Esophagus mucosa (tissue), 1 donor: ENCODE measurements around the gene GRK5. TPM values are rescaled to one million over a fixed set of nuclear protein-coding genes. Genes with fewer than 3 reads are reported as not detected.

ENCODE experiments used
- ATAC-seq: fragments of 200-7000 bp; cut with Tn5 transposase; one replicate; pipeline ENCODE4 v1.9.1; 2020
- total RNA-seq: library from RNA; stranded (reverse); gene quantifications from one replicate; pipeline ENCODE4 v1.2.4, GENCODE V29; 2023
- donor health status: DM: yes; HTN: yes; CAD: no.

Gene GRK5
- total RNA-seq, 1 donor from 2014 or later = 3.7 TPM

DNA sequence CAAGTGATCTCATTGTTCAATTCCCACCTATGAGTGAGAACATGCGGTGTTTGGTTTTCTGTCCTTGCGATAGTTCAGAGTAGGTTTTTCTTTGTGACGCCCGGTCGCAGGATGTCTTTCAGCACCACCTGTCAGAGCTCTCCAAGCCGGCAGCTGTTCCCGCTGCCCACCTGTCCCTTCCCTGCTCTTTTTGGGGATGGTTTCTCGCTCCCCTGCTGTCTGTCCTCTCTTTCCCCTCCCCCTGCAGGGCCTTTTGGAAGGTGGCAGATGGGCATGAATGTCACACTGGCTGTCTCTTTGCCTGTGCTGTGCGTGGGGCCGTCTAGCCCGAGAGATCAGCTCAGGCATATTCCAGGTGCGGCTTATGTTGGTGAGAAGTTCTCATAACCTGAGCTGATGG, 137.0 kb downstream of the GRK5 start:
- ATAC-seq = no peak

DNA sequence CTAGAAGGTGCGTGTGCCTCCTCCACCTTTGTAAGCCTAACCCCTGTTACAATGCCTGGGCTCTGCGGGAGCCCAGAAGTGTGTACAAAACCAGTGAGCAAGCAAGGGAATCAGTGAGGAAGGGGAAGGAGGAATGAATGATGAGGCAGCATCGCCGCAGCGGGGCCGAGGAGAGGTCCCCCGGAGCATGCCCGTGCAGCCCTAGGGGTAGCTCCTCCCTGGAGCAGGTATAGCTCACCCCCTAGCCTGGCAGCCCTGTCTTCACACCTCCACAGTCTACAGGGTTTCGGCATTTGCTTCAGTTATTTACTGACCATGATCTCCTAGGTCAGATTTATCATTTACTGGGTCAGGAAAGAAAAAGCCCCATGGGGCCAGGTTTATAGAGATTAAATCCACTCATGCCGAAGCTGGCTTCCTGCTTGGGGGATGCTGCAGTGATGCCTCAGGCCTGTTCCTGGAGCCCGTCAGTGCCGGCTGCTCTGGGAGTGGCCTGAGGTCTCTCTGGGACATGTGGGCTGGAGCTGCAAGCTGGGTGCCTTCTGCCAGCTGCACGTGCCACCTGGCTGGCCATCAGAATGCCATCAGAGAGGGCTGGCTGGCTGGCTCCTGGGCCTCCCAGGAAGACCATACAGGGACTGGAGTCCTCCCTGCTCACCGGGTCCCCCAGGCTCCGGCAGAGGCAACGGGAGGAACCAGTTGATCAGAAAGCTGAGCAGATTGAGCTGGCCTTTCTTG, 138.9 kb downstream of the GRK5 start:
- no peak for ATAC-seq

DNA sequence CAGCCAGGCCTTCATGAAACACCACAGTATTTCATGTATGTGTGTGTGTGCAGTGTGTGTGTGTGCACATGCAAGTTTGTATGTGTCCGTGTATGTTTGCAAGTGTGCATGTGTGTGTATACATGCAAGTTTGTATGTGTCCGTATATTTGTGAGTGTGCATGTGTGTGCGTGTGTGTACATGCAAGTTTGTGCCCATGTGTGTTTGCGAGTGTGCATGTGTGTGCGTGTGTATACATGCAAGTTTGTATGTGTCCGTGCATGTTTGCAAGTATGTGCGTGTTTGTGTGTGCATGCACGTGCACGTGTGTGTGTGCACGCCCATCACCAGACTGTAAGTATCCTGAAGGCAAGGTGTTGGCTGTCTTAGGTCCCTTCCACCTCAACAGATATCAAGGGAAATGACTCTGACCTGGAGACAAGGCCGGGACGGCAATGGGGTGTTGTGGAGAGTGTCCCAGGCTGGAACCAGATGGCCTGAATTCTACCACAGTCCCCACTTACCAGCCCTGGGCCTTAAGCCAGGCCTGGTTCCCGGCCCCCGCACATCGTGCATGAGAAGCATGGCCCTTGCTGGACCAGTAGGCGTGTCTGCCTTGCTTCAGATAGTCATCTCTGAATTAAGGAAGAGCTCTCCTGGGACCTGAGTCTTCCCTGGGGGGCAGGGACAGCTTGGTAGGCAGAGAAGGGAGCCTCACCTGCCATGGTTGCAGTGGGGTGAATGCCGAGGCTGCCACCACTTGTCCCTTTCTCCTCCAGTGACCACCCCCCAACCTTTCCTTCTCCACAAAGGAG, 140.0 kb downstream of the GRK5 start:
- ATAC-seq = no peak

DNA sequence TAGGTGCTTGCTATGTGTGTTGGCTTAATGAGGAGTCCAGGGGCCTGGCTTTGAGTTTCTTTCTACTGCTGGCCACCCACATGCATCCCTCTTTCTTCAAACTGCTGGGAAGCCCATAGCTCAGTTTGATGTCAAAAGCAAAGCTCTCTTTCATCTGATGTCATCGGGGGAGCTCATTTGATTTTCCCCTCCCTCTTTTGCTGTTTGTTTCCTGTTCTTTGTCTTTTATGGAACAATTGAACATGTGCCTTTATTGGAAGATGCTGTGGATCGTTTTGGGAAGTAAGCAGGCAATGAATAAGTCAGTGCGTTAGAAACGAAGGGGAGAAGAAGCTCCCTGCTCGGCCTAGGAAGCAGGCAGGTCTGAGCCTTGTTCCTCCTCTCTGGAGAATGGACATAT, 140.7 kb downstream of the GRK5 start:
- ATAC-seq = no peak

DNA sequence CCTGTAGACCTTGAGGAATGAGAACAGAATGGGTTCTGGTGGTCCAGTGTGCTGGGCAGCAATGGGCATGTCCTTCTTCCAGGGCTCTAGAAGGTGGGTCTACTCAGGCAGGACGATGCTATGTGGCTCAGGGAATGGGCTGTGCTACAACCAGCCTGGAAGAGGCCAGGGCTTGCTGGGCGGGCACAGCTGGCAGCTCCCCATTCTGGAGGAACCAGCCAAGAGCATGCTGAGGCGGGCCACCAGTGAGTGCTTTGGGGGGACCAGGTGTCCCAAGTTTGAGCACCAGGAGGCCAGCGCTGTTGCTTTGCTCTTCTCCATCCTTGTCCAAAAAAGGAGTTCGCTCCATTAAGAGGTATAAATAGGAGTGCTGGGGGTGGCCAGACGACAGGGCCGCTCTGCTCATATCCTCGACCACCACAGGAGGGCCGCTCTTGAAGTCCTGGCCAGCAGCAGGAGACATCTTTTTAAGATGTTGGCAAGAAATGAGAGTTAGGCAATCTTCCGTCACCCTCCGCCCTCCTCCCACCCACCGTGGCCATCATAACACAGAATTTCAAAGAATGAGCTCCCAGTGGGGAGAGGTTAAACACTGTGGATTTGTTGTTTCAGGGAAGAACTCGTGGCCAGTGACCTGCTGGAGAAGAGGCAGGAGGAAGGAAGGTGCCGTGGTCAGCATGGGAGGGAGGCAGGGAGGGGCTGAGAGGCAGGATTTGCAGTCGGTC, 141.3 kb downstream of the GRK5 start:
- ATAC-seq = no peak

DNA sequence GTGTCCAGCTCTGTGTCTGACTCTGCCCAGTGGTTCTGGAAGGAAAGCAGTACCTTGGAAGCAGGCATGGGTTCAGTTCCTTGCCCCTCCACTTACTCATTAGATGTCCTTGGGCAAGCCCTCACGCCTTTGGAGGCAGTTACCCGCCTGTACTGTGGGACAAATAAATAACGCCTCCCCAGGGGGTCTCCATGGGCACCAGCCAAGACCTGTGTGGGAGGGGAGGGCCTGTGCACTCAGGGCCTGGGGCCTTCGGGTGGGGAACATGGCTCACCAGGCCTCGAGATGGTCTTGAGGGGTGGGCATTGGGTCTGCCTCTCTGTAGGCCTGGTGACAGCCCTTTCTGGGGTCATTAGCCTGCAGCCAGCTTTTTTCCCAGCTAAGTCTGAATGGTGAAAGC, 142.0 kb downstream of the GRK5 start:
- ATAC-seq = no peak

DNA sequence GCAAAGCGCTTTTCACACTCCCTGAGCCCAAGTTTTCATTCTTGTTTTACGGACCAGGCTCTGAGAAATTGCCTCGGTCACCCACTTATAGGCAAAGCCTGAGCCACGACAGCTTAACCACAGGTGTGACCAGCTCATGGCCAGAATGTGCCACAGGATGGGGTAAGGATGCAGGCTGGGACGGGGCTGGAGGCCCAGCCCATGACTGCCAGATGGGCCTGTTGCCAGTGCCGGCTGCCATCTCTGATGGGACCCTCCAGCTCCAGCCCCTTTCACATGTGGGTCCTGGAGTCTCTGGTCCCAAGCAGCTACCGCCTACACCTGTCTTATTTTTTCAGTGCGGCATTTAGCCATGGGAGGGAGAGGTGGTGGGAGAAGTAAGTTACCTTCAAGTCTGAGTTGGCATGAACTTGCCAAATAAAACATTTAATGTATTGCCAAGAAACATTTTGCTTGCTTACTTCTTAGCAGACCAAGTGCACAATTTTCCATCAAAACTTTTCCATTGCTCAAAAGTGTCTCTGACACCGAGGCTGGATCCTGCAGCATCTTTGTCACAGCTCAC, 142.6 kb downstream of the GRK5 start:
- no peak for ATAC-seq

DNA sequence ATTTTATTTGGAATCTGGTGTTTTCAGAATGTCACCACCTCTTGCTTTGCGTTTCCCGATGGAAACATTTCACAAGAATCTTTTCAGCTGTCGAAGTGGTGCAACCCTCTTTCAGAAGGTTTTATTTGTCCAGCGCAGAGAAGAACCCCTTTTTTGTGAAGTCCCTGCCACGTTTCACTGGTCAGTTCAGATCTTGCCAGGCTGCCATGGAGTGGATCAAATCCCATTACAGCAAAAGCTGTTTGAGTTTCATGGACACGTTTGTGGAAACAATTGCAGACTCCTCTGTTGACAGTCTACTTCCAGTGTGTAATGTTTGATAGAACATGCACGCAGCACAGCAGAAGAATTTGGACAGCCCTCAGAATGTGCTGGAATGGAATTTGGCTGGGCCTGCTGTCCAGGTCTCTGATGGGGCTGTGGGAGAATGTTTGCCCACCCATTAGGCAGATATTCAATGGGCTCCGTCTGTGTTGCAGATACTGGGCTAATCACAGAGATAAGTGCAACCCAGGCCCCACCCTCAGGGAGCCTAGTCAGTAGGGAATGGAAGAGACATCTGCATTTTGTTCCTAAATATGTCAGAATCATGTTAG, 143.2 kb downstream of the GRK5 start:
- no peak for ATAC-seq

DNA sequence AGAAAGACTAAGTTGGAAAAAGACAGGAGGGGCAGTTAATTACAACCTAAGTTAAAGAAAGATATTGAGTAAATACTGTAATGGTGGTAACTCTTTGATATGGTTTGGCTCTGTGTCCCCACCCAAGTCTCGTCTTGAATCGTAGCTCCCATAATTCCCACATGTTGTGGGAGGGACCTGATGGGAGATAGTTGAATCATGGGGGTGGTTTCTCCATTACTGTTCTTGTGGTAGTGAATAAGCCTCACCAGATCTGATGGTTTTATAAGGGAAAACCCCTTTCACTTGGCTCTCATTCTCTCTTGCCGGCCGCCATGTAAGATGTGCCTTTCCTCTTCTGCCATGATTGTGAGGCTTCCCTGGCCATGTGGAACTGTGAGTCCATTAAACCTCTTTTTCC, 143.8 kb downstream of the GRK5 start:
- ATAC-seq = no peak

DNA sequence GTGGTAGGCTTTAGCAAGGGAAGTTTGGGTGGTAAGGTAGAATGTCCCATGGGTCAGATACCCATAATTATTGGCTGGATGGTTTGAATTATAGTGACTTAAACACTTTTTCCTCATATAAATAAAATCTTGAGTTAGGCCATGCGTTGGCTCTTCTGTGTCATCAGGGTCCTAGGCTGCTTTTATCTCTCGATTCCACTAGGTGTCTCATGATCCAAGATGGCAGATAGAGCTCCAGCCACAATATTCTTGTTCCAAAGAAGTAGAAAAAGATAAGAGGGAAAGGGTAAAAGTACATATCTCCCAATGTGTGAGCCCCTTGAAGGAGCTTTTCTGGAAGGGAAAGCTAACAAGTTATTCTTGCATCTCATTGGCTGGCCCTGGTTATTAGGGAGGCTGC, 144.7 kb downstream of the GRK5 start:
- no peak for ATAC-seq

DNA sequence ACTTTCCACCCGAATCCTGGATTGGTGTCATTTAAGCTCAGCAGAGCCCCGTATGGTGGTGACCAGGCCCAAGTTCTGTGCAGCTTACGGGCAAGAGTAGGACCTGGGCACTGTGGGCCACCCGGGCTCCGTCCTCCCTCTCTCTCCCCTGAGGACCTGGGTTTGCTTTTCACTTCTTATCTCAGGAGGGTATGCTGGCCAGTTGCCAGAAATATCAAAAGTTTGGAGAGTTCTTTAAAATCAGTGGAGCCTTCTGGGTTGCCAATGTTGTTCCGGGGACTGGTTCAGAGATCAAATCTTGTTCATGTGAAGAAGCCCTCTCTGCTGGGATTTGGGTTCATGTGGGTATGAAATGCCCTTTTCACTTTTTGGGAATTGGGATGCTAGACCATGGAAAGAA, 145.4 kb downstream of the GRK5 start:
- ATAC-seq = no peak

DNA sequence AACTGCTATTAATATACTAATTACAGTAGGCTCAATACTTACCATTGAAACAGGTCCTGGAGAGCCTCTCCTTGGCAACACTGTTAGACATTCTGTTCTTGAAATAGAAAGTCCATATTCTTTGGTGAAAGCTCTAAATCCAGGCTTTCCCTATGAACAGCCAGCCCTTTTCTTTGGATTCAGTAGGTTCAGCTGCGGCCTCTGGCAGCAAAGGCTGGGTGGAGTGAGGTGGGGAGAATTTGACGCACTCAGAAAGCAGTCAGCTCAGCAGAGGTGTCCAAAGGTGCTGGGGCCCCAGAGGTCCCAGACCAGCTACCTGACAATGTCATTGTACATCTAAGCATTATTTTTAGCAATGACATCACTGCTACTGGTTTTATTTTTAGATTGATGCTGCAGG, 146.1 kb downstream of the GRK5 start:
- no peak for ATAC-seq

DNA sequence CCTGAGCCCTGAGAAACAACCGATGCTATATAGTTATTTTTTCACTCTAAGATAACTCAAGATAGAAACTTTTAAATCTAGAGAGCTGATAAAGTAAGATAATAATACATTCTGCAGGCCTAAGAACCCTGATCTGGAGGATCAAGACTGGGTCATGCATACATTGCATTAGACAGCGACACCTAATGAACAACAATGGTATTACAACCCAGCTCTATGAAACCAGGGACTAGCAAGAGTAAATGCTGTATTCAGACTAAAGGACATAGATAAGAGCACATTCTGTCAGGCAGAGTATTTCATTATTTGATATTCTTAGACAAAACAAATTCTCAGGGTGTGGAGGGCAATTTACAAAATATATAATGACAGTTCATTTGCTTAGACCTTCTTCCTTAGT, 148.6 kb downstream of the GRK5 start:
- ATAC-seq = no peak

DNA sequence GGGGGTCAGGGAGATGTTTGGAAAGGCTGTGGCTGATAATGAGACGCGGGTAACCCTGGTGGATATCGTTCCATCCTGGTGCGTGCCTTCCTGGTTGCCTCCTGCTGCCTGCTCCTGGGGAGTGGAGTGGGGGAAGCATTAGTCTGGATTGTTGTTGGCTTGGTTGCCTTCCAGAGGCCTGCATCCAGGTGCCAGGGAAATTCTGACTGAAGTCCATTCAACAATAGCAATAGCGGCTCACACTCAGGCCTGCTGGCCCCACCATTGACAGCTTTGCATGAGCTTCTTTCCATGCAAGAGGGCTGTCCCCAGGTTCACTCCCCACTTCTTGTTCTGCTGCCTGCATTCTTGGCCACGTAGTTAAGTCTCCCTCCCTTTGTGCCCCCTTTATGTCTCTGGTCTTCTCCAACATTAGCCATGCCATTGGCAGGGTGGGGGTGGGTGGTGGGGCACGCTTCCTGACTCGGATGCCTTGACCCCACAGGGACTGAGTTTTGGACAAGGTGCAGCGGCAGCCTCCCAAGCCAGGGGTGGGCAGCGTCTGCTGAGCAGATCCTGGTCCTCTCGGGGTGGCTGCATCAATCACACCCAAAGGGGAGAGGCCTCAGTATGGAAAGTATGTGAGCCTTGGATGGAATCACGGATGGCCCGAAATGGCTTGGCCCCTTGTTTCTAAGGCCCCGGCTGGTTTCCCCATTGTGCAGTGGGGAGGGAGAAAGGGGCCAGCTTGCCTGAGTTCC, 150.2 kb downstream of the GRK5 start:
- ATAC-seq = no peak

DNA sequence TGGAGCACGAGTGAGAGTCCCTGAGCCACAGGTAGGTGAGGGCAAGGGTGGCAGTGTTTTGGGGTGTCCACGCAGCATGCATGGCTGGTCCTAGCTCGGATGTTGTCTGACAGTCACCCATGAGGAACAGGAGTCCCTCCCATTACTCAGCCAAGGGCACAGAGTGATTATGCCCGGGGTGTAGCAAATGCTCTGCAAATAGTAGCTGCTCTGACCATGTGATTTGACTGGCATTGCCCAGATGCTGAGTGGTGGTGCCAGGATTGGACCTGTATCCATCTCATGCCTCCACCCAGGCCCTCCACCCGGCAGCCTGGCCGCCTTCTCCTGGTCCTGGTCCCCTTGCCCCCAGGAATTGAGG, 150.8 kb downstream of the GRK5 start:
- no peak for ATAC-seq

DNA sequence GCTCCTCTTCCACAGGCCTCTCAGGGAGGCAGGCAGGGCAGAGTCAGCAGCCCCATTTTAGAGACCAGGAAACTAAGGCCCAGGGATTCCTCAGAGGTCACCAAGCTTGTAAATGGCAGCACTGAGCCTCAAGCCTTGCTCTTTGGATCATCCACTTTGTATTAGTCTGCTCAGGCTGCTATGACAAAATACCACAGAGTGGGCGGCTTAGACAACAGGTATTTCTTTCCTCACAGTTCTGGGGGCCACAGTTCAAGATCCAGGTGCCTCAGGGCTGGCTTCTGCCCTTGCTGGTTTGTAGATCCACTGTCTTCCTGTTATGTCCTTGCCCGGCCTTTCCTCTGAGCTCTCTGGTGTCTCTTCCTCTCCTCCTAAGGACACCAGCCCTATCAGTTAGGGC, 151.2 kb downstream of the GRK5 start:
- no peak for ATAC-seq

DNA sequence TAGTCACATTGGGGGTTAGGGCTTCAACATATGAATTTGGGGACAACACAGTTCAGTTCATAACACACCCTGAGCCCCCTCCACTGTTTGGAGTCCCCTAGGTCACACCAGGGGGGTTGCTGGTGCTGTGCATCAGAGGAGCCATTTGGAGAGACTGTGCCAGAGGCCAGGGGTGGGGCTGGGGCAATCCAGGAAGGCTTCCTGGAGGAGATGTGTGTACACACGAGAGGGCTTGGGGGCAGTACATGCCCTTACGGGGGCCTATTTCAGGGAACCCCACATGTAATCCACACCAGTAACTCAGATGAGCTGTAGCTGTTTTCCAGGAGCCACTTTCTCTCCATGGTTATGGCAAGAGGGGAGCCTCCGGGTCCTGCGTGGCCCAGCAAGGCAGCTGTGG, 151.7 kb downstream of the GRK5 start:
- ATAC-seq = no peak

DNA sequence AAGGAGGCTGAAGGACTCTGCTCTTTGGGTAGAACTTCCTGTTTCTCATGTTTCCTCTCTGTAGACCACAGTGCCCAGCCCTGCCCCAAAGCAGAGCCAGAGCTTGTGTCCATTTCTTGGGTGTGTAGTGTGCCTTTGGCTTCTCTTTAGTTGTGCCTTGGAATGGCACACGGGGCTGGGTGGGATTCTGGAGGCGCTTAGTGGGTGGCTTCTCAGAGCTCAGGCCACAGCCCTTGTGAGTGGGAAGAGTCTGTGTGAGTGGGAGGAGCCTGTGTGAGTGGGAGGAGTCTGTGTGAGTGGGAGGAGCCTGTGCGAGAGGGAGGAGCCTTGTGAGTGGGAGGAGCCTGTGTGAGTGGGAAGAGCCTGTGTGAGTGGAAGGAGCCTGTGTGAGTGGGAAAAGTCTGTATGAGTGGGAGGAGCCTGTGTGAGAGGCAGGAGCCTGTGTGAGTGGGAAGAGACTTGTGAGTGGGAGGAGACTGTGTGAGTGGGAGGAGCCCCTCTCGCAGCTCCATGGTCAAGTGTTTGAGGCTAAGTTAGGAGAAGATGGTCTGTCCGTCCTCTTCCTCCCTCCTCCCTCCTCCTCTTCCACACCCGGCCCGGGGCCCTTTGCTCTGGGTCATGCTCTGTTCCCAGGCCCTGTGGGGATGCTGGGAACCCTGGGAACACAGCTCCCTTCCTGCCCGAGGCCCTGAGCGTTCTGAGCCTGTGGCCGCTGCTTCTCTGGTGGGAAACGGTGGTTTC, 153.0 kb downstream of the GRK5 start:
- ATAC-seq = peak; percentile 31

DNA sequence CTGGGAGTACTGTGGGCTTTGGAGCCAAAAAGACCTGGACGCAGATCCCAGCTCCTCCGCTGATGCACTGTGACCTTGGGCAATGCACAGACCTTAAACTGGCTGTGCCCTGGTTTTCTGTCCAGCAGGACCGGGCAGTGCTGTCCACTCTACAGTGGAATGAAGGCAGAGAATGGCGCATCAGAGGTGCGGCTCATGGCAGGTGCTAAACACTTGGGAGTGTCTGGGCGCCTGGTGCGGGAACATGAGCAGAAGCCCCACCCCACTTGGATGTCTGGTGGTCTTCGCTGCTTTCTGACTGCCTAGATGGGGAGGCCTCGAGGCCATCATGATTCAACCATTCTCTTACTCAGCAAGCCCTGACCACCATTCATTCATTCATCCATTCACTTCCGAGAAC, 153.7 kb downstream of the GRK5 start:
- no peak for ATAC-seq

DNA sequence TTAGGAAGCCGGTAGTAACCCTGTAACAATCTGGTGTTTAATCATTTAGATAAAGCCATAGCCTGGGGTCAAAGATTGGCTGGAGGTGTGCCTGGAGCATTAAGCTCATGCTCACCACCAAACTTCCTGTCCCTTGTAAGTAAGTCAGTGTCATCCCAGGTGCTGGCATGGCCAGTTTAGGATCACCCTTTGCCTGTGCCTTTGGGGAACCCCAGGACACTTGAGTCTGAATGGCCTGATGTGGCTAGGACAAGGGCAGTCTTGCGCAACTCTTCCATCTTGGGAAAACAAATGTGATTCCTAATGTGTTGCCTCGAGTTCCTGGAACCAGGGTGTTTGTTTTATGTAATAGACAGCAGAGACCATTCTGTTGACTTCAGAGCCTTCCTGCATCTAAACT, 154.8 kb downstream of the GRK5 start:
- no peak for ATAC-seq
